ENCODE data around the gene CASK. TPM values are rescaled to one million over a fixed set of nuclear protein-coding genes. Genes with fewer than 3 reads are reported as not detected.
A peak's percentile ranks its signal among the peaks of the same experiment; 100 is the strongest.

CASK gene, protein sequence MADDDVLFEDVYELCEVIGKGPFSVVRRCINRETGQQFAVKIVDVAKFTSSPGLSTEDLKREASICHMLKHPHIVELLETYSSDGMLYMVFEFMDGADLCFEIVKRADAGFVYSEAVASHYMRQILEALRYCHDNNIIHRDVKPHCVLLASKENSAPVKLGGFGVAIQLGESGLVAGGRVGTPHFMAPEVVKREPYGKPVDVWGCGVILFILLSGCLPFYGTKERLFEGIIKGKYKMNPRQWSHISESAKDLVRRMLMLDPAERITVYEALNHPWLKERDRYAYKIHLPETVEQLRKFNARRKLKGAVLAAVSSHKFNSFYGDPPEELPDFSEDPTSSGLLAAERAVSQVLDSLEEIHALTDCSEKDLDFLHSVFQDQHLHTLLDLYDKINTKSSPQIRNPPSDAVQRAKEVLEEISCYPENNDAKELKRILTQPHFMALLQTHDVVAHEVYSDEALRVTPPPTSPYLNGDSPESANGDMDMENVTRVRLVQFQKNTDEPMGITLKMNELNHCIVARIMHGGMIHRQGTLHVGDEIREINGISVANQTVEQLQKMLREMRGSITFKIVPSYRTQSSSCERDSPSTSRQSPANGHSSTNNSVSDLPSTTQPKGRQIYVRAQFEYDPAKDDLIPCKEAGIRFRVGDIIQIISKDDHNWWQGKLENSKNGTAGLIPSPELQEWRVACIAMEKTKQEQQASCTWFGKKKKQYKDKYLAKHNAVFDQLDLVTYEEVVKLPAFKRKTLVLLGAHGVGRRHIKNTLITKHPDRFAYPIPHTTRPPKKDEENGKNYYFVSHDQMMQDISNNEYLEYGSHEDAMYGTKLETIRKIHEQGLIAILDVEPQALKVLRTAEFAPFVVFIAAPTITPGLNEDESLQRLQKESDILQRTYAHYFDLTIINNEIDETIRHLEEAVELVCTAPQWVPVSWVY
- polyA plus RNA-seq (ENCODE audit: insufficient read depth in 1 of 5, insufficient read length in 5 of 5, low replicate concordance in 1 of 5): 10 to 100 TPM; 27.9 to 61.7 (median 50.8) TPM
- long read RNA-seq, donor 1, full-length matches to known transcripts: 7 of 7 reads
- long read RNA-seq, donor 1, partial matches to known transcripts: 0 of 7 reads
- long read RNA-seq, donor 1, other reads (novel, unspliced or antisense): 0 of 7 reads
- long read RNA-seq, donor 2, full-length matches to known transcripts: 4 of 4 reads
- long read RNA-seq, donor 2, partial matches to known transcripts: 0 of 4 reads
- long read RNA-seq, donor 2, other reads (novel, unspliced or antisense): 0 of 4 reads
- long read RNA-seq, donor 3, full-length matches to known transcripts: 3 of 3 reads
- long read RNA-seq, donor 3, partial matches to known transcripts: 0 of 3 reads
- long read RNA-seq, donor 3, other reads (novel, unspliced or antisense): 0 of 3 reads
- long read RNA-seq, donor 4: 0 reads
- long read RNA-seq, donor 5, full-length matches to known transcripts: 2 of 2 reads
- long read RNA-seq, donor 5, partial matches to known transcripts: 0 of 2 reads
- long read RNA-seq, donor 5, other reads (novel, unspliced or antisense): 0 of 2 reads
- long read RNA-seq, donor 6, full-length matches to known transcripts: 5 of 5 reads
- long read RNA-seq, donor 6, partial matches to known transcripts: 0 of 5 reads
- long read RNA-seq, donor 6, other reads (novel, unspliced or antisense): 0 of 5 reads
- long read RNA-seq, donor 7, full-length matches to known transcripts: 6 of 6 reads
- long read RNA-seq, donor 7, partial matches to known transcripts: 0 of 6 reads
- long read RNA-seq, donor 7, other reads (novel, unspliced or antisense): 0 of 6 reads
- long read RNA-seq, donor 8, full-length matches to known transcripts: 4 of 4 reads
- long read RNA-seq, donor 8, partial matches to known transcripts: 0 of 4 reads
- long read RNA-seq, donor 8, other reads (novel, unspliced or antisense): 0 of 4 reads

DNA sequence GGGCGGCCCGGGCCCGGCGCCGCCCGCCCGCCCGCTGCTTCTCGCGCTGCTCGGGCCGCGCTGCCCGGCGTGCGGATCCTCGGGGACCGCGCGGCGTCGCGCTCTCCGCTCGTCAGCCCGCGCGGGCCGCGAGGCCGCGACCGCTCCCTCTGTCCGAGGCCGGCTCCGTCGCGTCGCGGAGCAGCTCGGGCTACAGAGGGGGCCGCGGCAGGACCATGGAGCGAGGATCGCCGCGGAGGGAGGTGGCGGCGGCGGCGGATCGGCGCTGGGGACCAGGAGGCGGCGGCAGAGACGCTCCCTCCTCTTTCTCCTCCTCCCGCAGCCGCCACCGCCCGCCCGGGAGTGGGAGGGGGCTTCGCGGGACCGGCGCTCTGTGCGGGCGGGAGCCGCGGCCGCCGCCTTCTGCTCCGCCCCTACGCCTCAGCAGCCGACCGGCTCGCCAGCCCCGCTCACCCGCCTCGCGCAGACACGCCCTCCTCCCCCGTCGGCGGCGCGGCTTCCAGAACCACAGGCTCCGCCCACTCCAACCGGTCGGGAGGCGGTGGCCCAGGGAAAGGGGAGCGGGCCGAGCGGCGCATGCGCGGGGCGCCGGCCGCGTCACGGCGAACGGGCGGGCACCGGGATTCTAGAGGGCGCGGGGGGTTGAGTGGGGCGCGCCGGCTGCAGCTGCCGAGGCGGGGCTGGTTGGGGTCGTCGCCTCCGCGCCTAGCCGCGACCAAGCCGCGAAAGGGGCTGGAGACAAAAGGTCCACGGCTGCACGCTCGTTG is at the start of gene CASK:
Gene CASK (minus strand): TSS at position 344 of the 767 bp plus-strand sequence. CDS start 566 bp downstream, outside the sequence.
- DNase-seq: peak; percentile 90 to 94

DNA sequence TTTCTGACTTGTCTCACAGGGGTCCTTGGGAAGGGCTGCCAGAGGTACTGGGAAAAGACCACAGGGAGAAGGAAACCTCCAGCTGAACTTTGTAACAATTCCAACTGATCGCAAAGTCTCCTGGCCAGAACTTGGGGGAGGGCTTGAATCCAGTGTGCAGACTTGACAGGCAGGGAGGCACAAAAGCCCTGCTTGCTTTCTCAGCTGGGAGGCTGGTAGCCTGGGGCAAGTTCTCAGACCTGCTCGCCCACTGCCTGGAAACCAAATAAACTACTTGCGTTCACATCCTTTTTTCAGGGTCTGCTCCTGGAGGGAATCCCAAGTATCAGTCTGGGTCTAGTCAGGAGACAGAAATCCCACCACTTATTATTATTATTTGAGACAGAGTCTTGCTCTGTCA is 48.0 kb upstream of the CASK start:
- no peak for DNase-seq

- no peak for DNase-seq
Observed at GRCh38 chrX:41970419-41970818, 47.1 kb upstream of the CASK start.

DNA sequence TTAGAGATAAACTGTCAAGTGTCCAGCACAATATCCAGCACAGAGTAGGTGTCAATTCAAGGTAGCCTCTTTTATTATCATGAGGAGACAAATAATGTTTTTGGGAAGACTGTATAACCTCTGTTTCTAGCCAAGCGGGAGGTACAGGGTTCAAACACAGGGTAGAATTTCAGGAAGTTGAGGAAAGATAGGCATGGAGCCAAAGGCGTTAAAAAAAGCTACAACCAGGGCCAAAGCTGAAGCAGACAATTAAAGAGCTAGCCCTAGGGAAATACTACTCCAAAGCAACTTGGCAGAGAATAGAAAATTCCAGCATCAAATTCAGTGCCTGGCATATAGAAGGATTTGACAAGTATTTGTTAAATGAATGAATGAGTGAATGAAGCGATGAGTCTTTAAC is 40.0 kb upstream of the CASK start:
- DNase-seq: no peak

DNA sequence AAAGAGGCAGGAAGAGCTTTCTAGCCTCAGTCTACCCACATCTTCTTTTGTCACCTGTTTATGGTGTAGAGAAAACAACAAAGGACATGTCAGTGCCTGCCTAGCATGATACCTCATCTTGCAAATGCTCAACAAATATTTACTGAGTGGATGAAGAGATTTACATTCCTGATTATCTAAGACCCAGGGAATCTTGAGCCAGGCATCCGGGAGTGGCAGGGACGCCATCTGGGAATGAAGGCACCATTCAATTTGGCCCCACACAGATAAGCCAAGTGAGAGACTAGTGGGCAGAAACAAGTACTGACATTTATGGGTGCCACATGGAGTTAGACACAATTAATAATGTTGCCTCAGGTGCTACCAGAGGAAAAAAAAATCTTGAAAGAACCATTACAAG is 36.8 kb upstream of the CASK start:
- no peak for DNase-seq

DNA sequence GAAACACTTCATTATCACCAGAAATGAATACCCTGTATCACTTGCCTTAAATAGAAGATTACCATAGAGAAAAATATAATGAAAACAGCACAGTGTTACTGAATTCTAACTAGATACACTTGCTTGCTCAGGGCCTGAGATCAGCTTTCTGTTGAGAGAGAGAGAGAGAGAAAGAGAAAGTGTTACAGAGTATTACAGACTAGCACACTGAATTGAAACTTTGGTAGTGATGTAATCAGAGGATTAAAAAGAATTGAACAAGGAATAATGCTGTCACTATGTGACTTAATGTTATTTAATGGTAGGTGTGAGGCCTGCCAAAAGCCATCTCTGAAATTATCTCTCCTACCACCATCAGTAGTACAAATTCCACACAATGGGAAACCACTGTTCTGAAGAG is 35.5 kb upstream of the CASK start:
- no peak for DNase-seq

DNA sequence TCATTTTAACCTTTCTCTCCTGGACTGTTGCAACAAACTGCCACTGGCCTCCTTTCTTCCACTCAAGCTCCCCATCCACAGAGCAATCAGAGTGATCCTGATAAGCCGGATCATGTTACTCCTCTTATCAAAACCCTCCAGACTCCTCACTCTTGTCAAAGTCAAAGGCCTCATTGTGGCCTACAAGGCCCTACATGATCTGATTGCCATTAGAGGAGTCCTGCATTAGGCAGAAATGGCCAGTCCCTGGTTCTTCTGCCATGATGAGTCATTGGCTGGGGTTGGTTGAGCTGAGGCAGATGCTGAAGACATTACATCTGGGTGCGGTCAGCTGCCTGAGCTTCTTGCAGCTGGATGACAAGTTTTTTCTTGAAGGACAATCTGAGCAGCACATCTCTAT is 32.7 kb upstream of the CASK start:
- no peak for DNase-seq

GRCh38 chrX:41952102-41952501 is 28.7 kb upstream of the CASK start:
- no peak for DNase-seq

- no peak for DNase-seq
Observed at GRCh38 chrX:41946989-41947612, 23.7 kb upstream of the CASK start.

GRCh38 chrX:41946235-41946634 is 22.9 kb upstream of the CASK start:
- no peak for DNase-seq

GRCh38 chrX:41935832-41936231 is 12.5 kb upstream of the CASK start:
- DNase-seq: no peak

DNA sequence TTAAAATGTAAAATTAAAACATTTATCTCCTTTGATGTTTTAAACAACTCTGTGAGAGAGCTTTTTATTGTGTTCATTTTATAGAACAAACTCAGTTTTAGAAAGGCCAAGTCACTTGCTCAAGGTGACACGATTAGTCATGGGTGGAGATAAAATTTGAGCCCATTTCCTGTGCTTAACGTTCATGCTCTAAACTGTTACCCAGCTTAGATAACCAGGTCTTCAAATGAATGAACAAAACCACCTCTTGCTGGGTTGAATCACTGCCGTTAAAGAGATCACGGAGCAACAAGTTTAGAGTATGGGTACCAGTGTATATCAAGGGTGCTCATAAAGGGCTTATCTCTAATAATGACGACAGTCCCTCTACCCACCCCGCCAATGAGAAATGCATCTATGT is 10.2 kb upstream of the CASK start:
- no peak for DNase-seq

DNA sequence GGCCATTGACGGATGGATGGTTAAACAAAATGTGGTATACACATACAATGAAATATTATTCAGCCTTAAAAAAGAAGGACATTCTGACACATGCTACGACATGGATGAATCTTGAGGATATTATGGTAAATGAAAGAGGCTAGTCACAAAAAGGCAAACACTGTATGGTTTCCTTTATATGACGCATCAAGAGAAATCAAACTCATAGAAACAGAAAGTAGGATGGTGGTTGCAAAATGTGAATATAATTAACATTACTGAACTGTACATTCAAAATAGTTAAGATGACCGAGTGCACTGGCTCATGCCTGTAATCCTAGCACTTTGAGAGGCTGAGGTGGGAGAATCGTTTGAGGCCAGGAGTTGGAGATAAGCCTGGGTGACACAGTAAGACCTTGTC is 9.5 kb upstream of the CASK start:
- no peak for DNase-seq

- DNase-seq: no peak
Observed at GRCh38 chrX:41931591-41931990, 8.2 kb upstream of the CASK start.

DNA sequence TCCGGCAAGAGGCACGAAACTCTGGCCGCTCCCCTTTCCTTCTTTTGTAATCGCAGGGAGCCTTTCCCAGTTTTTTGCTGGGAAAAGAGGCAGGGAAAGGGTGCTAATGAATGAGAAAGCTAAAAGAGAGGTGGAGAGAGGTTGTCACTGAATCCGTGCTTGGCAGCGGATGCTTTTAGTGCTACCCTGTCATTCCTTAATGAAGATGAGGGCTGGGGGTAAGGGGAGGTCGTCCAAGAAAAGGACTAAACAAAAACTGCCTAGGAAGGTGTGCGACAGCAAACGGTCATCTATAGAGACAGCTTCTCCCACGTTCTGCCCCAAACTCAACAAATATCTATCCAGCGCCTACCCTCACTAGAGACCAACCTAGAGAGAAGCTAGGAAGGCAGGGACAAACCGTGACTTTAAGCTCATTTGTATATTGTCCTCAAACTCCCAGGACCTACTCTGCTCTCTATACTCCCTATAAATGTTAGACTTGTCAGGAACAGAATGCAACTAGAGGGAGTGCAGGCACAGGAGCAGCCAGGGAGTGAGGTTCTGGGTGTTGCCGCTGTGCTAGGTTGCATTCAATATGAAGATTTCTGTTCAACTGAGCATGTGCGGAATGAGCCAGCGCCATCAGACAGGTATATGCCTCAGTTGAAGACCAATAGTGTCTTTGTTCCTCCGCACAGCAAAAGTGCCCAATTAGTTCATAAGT is 777 bp upstream of the CASK start:
- DNase-seq: peak; percentile 23 to 25

DNA sequence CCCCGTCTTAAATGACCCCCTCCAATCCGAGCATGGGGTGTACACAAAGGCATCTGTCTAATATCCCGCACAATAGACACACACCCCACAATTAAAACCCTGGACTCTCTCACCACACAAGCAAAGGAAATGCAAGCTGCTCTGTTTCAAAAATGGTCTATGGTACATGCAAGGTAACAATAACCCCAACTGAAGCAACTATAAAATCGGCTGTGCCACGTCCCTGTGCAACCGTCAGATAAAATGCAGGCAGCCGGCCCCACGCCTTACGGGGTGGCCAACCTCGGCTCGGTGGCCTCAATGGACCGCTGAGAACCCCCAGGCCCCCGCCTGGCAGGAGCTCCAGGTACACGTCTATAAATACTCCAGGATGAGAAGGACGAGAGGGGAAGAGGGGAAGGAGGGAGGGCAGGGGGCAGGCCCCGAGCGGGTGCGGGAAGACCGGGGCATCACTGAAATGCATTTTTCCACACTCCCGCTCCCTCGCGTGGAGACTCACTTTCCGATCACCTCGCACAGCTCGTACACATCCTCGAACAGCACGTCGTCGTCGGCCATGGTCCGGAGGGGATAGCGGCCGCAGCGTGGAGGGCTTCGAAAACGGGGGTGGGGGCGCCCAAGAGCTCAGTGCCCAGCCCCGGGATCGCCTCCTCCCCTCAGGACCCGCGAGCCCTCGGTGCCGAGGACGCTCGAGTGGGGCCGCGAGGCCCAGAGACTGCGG is 763 bp downstream of the CASK start:
- peak; percentile 32 to 37 for DNase-seq

- DNase-seq: peak in 1 of 2 donors; percentile 16
Observed at GRCh38 chrX:41921492-41922430, 1.6 kb downstream of the CASK start.

Data from right lung (tissue), 10 donors.